WTC11 (cell line): ENCODE results near the gene RAPGEF2. TPM values are rescaled to one million over a fixed set of nuclear protein-coding genes. Genes with fewer than 3 reads are reported as not detected.

ENCODE experiments used
- ATAC-seq: fragments of 200-7000 bp; cut with Tn5 transposase; 2 replicates; pipeline ENCODE4 v1.10.0; 2021; ENCODE audit warnings: mild to moderate bottlenecking, moderate library complexity
- CTCF ChIA-PET: fragments of 300-600 bp; sonication (Branson Sonifier 250); formaldehyde crosslinking; loops from one replicate; lab custom pipeline; 2021; ENCODE audit warnings: antibody characterized with exemption; lab: Charles Lee
- POLR2A ChIA-PET: fragments of 350-600 bp; sonication (Branson Sonifier 250); formaldehyde crosslinking; loops from one replicate; lab custom pipeline; 2021; ENCODE audit warnings: antibody characterized with exemption; lab: Charles Lee
- DNase-seq: peaks from one replicate; pipeline ENCODE4 v3.0.0; 2021; ENCODE audit warnings: low spot score
- H3K27ac Mint-ChIP-seq: 2 replicates; pipeline ENCODE4 v1.8.0; 2021; ENCODE audit warnings: mixed read lengths
- H3K27me3 Mint-ChIP-seq: 2 replicates; pipeline ENCODE4 v1.8.0; 2021; ENCODE audit warnings: low read depth, mild to moderate bottlenecking, moderate library complexity, mixed read lengths
- H3K36me3 Mint-ChIP-seq: 2 replicates; pipeline ENCODE4 v1.8.0; 2021; ENCODE audit warnings: mixed read lengths
- H3K4me1 Mint-ChIP-seq: 2 replicates; pipeline ENCODE4 v1.8.0; 2022; ENCODE audit warnings: mixed read lengths
- H3K4me3 Mint-ChIP-seq: 2 replicates; pipeline ENCODE4 v1.8.0; 2021; ENCODE audit warnings: mild to moderate bottlenecking, moderate library complexity, mixed read lengths
- H3K9me3 Mint-ChIP-seq: 2 replicates; pipeline ENCODE4 v1.8.0; 2021; ENCODE audit warnings: mixed read lengths
- ATF1 ChIP-seq: sonication (generic); formaldehyde crosslinking; IDR thresholded peaks from 2 replicates; pipeline ENCODE4 v1.8.1; 2023; ENCODE audit warnings: mild to moderate bottlenecking, moderate library complexity, missing genetic modification reagents
- ATF6 ChIP-seq: sonication (generic); formaldehyde crosslinking; IDR thresholded peaks from 2 replicates; pipeline ENCODE4 v1.8.1; 2023; ENCODE audit warnings: mild to moderate bottlenecking, missing genetic modification reagents
- CDX4 ChIP-seq: fragments of 250-450 bp; sonication (Bioruptor Pico); IDR thresholded peaks from 2 replicates; pipeline ENCODE4 v1.9.0; 2021; ENCODE audit warnings: moderate library complexity, mild to moderate bottlenecking, inconsistent platforms, borderline replicate concordance
- CREB1 ChIP-seq: sonication (generic); formaldehyde crosslinking; IDR thresholded peaks from 2 replicates; pipeline ENCODE4 v1.8.0; 2023; ENCODE audit warnings: mild to moderate bottlenecking, missing genetic modification reagents
- HMGA2 ChIP-seq: fragments of 250-450 bp; sonication (Bioruptor Pico); IDR thresholded peaks from 2 replicates; pipeline ENCODE4 v1.4.0; 2021; ENCODE audit warnings: mild to moderate bottlenecking, moderate library complexity
- IRF1 ChIP-seq: sonication (generic); formaldehyde crosslinking; IDR thresholded peaks from 2 replicates; pipeline ENCODE4 v1.8.0; 2023; ENCODE audit warnings: missing genetic modification reagents
- IRF2 ChIP-seq: sonication (generic); formaldehyde crosslinking; IDR thresholded peaks from 2 replicates; pipeline ENCODE4 v1.8.0; 2022; ENCODE audit warnings: low read depth, missing genetic modification reagents, borderline replicate concordance
- MXD4 ChIP-seq: fragments of 250-450 bp; sonication (Bioruptor Pico); IDR thresholded peaks from 2 replicates; pipeline ENCODE4 v1.8.0; 2021; ENCODE audit warnings: mild to moderate bottlenecking, moderate library complexity, borderline replicate concordance
- NFATC4 ChIP-seq: fragments of 250-450 bp; sonication (Bioruptor Pico); IDR thresholded peaks from 2 replicates; pipeline ENCODE4 v1.9.0; 2021; ENCODE audit warnings: mild to moderate bottlenecking
- OVOL2 ChIP-seq: fragments of 250-450 bp; sonication (Bioruptor Pico); IDR thresholded peaks from 2 replicates; pipeline ENCODE4 v1.9.0; 2021; ENCODE audit warnings: mild to moderate bottlenecking, borderline replicate concordance
- PRDM15 ChIP-seq: sonication (generic); formaldehyde crosslinking; IDR thresholded peaks from 2 replicates; pipeline ENCODE4 v1.8.0; 2022; ENCODE audit warnings: missing genetic modification reagents
- PRRX2 ChIP-seq: fragments of 250-450 bp; sonication (Bioruptor Pico); IDR thresholded peaks from 2 replicates; pipeline ENCODE4 v1.8.0; 2021; ENCODE audit warnings: mild to moderate bottlenecking
- SMAD3 ChIP-seq: sonication (generic); formaldehyde crosslinking; IDR thresholded peaks from 2 replicates; pipeline ENCODE4 v1.8.0; 2022; ENCODE audit warnings: missing genetic modification reagents, mild to moderate bottlenecking, borderline replicate concordance
- USF2 ChIP-seq: sonication (generic); formaldehyde crosslinking; IDR thresholded peaks from 2 replicates; pipeline ENCODE4 v1.8.1; 2023; ENCODE audit warnings: mild to moderate bottlenecking, missing genetic modification reagents, moderate library complexity
- ZBTB21 ChIP-seq: sonication (generic); formaldehyde crosslinking; IDR thresholded peaks from 2 replicates; pipeline ENCODE4 v1.8.1; 2023; ENCODE audit warnings: mild to moderate bottlenecking, missing genetic modification reagents, borderline replicate concordance
- ZNF121 ChIP-seq: sonication (generic); formaldehyde crosslinking; IDR thresholded peaks from 2 replicates; pipeline ENCODE4 v1.8.0; 2023; ENCODE audit warnings: missing genetic modification reagents
- ZNF138 ChIP-seq: sonication (generic); formaldehyde crosslinking; conservative IDR thresholded peaks from 2 replicates; pipeline ENCODE4 v1.8.1; 2022; ENCODE audit warnings: mild to moderate bottlenecking, moderate library complexity, missing genetic modification reagents
- ZNF423 ChIP-seq: fragments of 250-450 bp; sonication (Bioruptor Pico); IDR thresholded peaks from 2 replicates; pipeline ENCODE4 v2.1.2; 2022; ENCODE audit warnings: mild to moderate bottlenecking, moderate library complexity
- ZNF425 ChIP-seq: fragments of 250-450 bp; sonication (Bioruptor Pico); conservative IDR thresholded peaks from 2 replicates; pipeline ENCODE4 v1.9.0; 2021; ENCODE audit warnings: mild to moderate bottlenecking
- total RNA-seq: library from RNA; stranded (reverse); gene quantifications from 3 replicates; pipeline ENCODE4 v1.2.3, GENCODE V29; 2021

RAPGEF2 gene
- total RNA-seq, 1 experiment from 2014 or later = 40.6 TPM

- Mint-ChIP-seq H3K27me3 (no peaks in the 10 kb centered on the region), H3K27ac (no peak overlapping the region), H3K36me3 (no peaks in the 10 kb centered on the region)
- no peak for TF ChIP-seq PRRX2
- TF ChIP-seq MXD4 (CRISPR knock-in tag) = no peak
- TF ChIP-seq IRF2 (CRISPR knock-in tag) = no peak
- TF ChIP-seq ZNF138 (CRISPR knock-in tag) = no peak
- TF ChIP-seq SMAD3 (CRISPR knock-in tag) = no peak
- no peak for TF ChIP-seq ZNF423 (CRISPR knock-in tag)
- TF ChIP-seq HMGA2 (CRISPR knock-in tag) = no peak
- TF ChIP-seq, all 79 proteins: peak for 0
- ChIA-PET CTCF (no interaction called here), POLR2A (no interaction called here)
- H3K9me3 Mint-ChIP-seq = no peaks in the 10 kb centered on the region
- H3K4me3 Mint-ChIP-seq = no peak overlapping the region
- peaks cover 32% of the 10 kb centered on the region for H3K4me1 Mint-ChIP-seq
- ATAC-seq = no peak
- DNase-seq = no peak
These were observed 39.4 kb downstream of the RAPGEF2 start for GRCh38 chr4:159142241-159142640.

- ChIA-PET CTCF (no interaction called here), POLR2A (no interaction called here)
- no peak overlapping the region for H3K27ac Mint-ChIP-seq
- no peak overlapping the region for H3K4me3 Mint-ChIP-seq
- TF ChIP-seq HMGA2 (CRISPR knock-in tag) (no peak), ZNF121 (peak; percentile 66; the same call in 1 of the 2 replicates)
- peaks cover 29% of the 10 kb centered on the region for H3K4me1 Mint-ChIP-seq
- no peaks in the 10 kb centered on the region for H3K27me3 Mint-ChIP-seq
- ATAC-seq = no peak
- no peaks in the 10 kb centered on the region for H3K36me3 Mint-ChIP-seq
- DNase-seq = no peak
- no peaks in the 10 kb centered on the region for H3K9me3 Mint-ChIP-seq
These were observed 40.0 kb downstream of the RAPGEF2 start for GRCh38 chr4:159142681-159143384.

GRCh38 chr4:159143687-159144086 lies 40.8 kb downstream of the RAPGEF2 start:
- no peak for TF ChIP-seq USF2 (CRISPR knock-in tag)
- TF ChIP-seq OVOL2 (CRISPR knock-in tag) = no peak
- TF ChIP-seq CREB1 = no peak
- no peak for TF ChIP-seq NFATC4 (CRISPR knock-in tag)
- TF ChIP-seq PRDM15 (CRISPR knock-in tag) = no peak
- no peak for TF ChIP-seq ATF6 (CRISPR knock-in tag)
- TF ChIP-seq CDX4 (CRISPR knock-in tag) = no peak
- no peak for TF ChIP-seq ZBTB21
- TF ChIP-seq ATF1 (CRISPR knock-in tag) = no peak
- no peak for TF ChIP-seq IRF1
- no peak for TF ChIP-seq ZNF425 (CRISPR knock-in tag)
- TF ChIP-seq ZNF138 (CRISPR knock-in tag) = no peak
- DNase-seq (no peak), ATAC-seq (no peak)
- Mint-ChIP-seq H3K9me3 (no peaks in the 10 kb centered on the region), H3K4me1 (peaks cover 27% of the 10 kb centered on the region), H3K36me3 (no peaks in the 10 kb centered on the region), H3K27ac (no peak overlapping the region), H3K4me3 (no peak overlapping the region), H3K27me3 (no peaks in the 10 kb centered on the region)
- ChIA-PET CTCF (no interaction called here), POLR2A (no interaction called here)
